ENCODE measurements around the gene TMUB1.

Gene TMUB1

GRCh38 chr7:151065516-151065915, 17.8 kb downstream of the TMUB1 start:
- no peak for TF ChIP-seq CTCF (IDR thresholded peaks at IDR 0.05)

GRCh38 chr7:151064993-151065392, 18.3 kb downstream of the TMUB1 start:
- H3K4me3 ChIP-seq, result no peak overlapping the region
- no peak overlapping the region for H3K27ac ChIP-seq
- TF ChIP-seq CTCF (IDR thresholded peaks at IDR 0.05), result no peak
- DNase-seq (ENCODE audit: low spot score), result no peak

More at GRCh38 chr7:151065516-151065915, 17.8 kb downstream of the TMUB1 start:
- Histone ChIP-seq H3K4me3 (no peak overlapping the region), H3K27ac (no peak overlapping the region)
- no peak for DNase-seq (ENCODE audit: low spot score)

- no peak overlapping the region for H3K27ac ChIP-seq
- DNase-seq (ENCODE audit: low spot score), result no peak
- TF ChIP-seq CTCF (IDR thresholded peaks at IDR 0.05), result no peak
- no peak overlapping the region for H3K4me3 ChIP-seq
Observed at GRCh38 chr7:151064454-151064853, 18.8 kb downstream of the TMUB1 start.

- DNase-seq (ENCODE audit: low spot score), result no peak
- Histone ChIP-seq H3K27ac (peak overlapping the region; percentile 58 to 99), H3K4me3 (peak overlapping the region; percentile 55)
- TF ChIP-seq CTCF (IDR thresholded peaks at IDR 0.05), result no peak
Observed at GRCh38 chr7:151063212-151063561, 20.1 kb downstream of the TMUB1 start.

- Histone ChIP-seq H3K27ac (peak overlapping the region; percentile 58 to 99), H3K4me3 (peak overlapping the region; percentile 55)
- TF ChIP-seq CTCF (IDR thresholded peaks at IDR 0.05), result no peak
- DNase-seq (ENCODE audit: low spot score), result no peak
Observed at GRCh38 chr7:151062399-151063211, 20.7 kb downstream of the TMUB1 start.

- TF ChIP-seq CTCF (IDR thresholded peaks at IDR 0.05), result no peak
- H3K4me3 ChIP-seq, result peak overlapping the region; percentile 55
- DNase-seq (ENCODE audit: low spot score), result no peak
- peak overlapping the region; percentile 97 to 99 for H3K27ac ChIP-seq
Observed at GRCh38 chr7:151062111-151062398, 21.2 kb downstream of the TMUB1 start.
